KMS-11 (cell line): ENCODE results near the gene MYMX.
A peak's percentile ranks its signal among the peaks of the same experiment; 100 is the strongest.

Experiments
- H2AFZ ChIP-seq: fragments of 200-600 bp; sonication (generic); 2 replicates; pipeline ENCODE4 v1.6.1; 2016; ENCODE audit warnings: antibody characterized with exemption, mixed run types, low read depth
- H3K27ac ChIP-seq: fragments of 200-600 bp; sonication (generic); 2 replicates; pipeline ENCODE4 v1.6.1; 2016; ENCODE audit warnings: mild to moderate bottlenecking, mixed run types
- H3K27me3 ChIP-seq: fragments of 200-600 bp; sonication (generic); 2 replicates; pipeline ENCODE4 v1.6.1; 2017; ENCODE audit warnings: mild to moderate bottlenecking, low read depth, mixed run types, moderate library complexity; ENCODE audit not compliant: insufficient read depth
- H3K36me3 ChIP-seq: fragments of 200-600 bp; sonication (generic); 2 replicates; pipeline ENCODE4 v1.6.1; 2017; ENCODE audit warnings: mild to moderate bottlenecking, mixed run types; ENCODE audit not compliant: insufficient read depth
- H3K4me1 ChIP-seq: fragments of 200-600 bp; sonication (generic); 2 replicates; pipeline ENCODE4 v1.6.1; 2016; ENCODE audit warnings: mild to moderate bottlenecking, low read depth, mixed run types; ENCODE audit not compliant: poor library complexity, severe bottlenecking
- H3K4me2 ChIP-seq: fragments of 200-600 bp; sonication (generic); 2 replicates; pipeline ENCODE4 v1.7.0; 2016; ENCODE audit warnings: mild to moderate bottlenecking, mixed run types
- H3K4me3 ChIP-seq: fragments of 200-600 bp; sonication (generic); IDR thresholded peaks from 2 replicates; pipeline ENCODE4 v1.6.1; 2017; ENCODE audit warnings: low read depth, low read length, mixed read lengths; ENCODE audit not compliant: insufficient read depth
- H3K79me2 ChIP-seq: fragments of 200-600 bp; sonication (generic); 2 replicates; pipeline ENCODE4 v1.6.1; 2016; ENCODE audit warnings: low read depth, mixed run types; ENCODE audit not compliant: insufficient read depth
- H3K9ac ChIP-seq: fragments of 200-600 bp; sonication (generic); 2 replicates; pipeline ENCODE4 v1.6.1; 2016; ENCODE audit warnings: mild to moderate bottlenecking, mixed run types
- H4K20me1 ChIP-seq: fragments of 200-600 bp; sonication (generic); 2 replicates; pipeline ENCODE4 v1.6.1; 2016; ENCODE audit warnings: mild to moderate bottlenecking, mixed run types; ENCODE audit not compliant: insufficient read depth
- CTCF ChIP-seq: fragments of 200-600 bp; sonication (generic); conservative IDR thresholded peaks from 2 replicates; pipeline ENCODE4 v1.6.1; 2017; ENCODE audit warnings: low read depth, mild to moderate bottlenecking, antibody characterized with exemption, low read length, moderate library complexity, mixed read lengths

MYMX gene

GRCh38 chr6:44245912-44246662, 29.4 kb downstream of the MYMX start:
- H3K27ac ChIP-seq: peak overlapping the region; percentile 91
- no peak for TF ChIP-seq CTCF
- H3K36me3 ChIP-seq: peaks cover 35% of the 10 kb centered on the region; the same call in 1 of the 2 replicates
- peak overlapping the region; percentile 63 for H2AFZ ChIP-seq
- peaks cover 38% of the 10 kb centered on the region for H4K20me1 ChIP-seq
- H3K27me3 ChIP-seq: no peaks in the 10 kb centered on the region
- H3K79me2 ChIP-seq: peaks cover 42% of the 10 kb centered on the region
- H3K9ac ChIP-seq: peak overlapping the region; percentile 98
- peaks cover 40% of the 10 kb centered on the region for H3K4me1 ChIP-seq
- no peak overlapping the region for H3K4me3 ChIP-seq
- H3K4me2 ChIP-seq: peak overlapping the region; percentile 61

GRCh38 chr6:44246663-44247337, 30.1 kb downstream of the MYMX start, which contains the start of gene HSP90AB1:
Gene HSP90AB1 (plus strand): TSS chr6:44247101. CDS start chr6:44248630, 1,529 bp downstream.
- H3K27me3 ChIP-seq: no peaks in the 10 kb centered on the region
- peaks cover 45% of the 10 kb centered on the region for H3K4me1 ChIP-seq
- TF ChIP-seq CTCF: no peak
- peaks cover 42% of the 10 kb centered on the region; the same call in 1 of the 2 replicates for H3K36me3 ChIP-seq
- peaks cover 49% of the 10 kb centered on the region for H3K79me2 ChIP-seq
- H4K20me1 ChIP-seq: peaks cover 45% of the 10 kb centered on the region
- H3K27ac ChIP-seq: peak within 1 kb of the TSS; percentile 91
- peak within 1 kb of the TSS; percentile 98 for H3K9ac ChIP-seq
- H2AFZ ChIP-seq: peak within 1 kb of the TSS; percentile 63
- H3K4me2 ChIP-seq: peak within 1 kb of the TSS; percentile 99
- no peak within 1 kb of the TSS for H3K4me3 ChIP-seq

- Histone ChIP-seq H4K20me1 (peaks cover 51% of the 10 kb centered on the region), H3K9ac (peak overlapping the region; percentile 98), H3K27ac (peak overlapping the region; percentile 91), H3K36me3 (peaks cover 47% of the 10 kb centered on the region; the same call in 1 of the 2 replicates), H3K4me1 (peaks cover 53% of the 10 kb centered on the region), H2AFZ (no peak overlapping the region), H3K79me2 (peaks cover 56% of the 10 kb centered on the region), H3K4me2 (peak overlapping the region; percentile 99), H3K27me3 (no peaks in the 10 kb centered on the region), H3K4me3 (no peak overlapping the region)
- TF ChIP-seq CTCF: no peak
Measured at GRCh38 chr6:44247338-44248302, 30.9 kb downstream of the MYMX start.

- peaks cover 63% of the 10 kb centered on the region for H3K4me1 ChIP-seq
- H3K36me3 ChIP-seq: peaks cover 51% of the 10 kb centered on the region; the same call in 1 of the 2 replicates
- H3K4me3 ChIP-seq: no peak overlapping the region
- peaks cover 65% of the 10 kb centered on the region for H3K79me2 ChIP-seq
- H3K27ac ChIP-seq: peak overlapping the region; percentile 91
- H3K4me2 ChIP-seq: peak overlapping the region; percentile 99
- peak overlapping the region; percentile 98 for H3K9ac ChIP-seq
- no peak for TF ChIP-seq CTCF
- no peak overlapping the region for H2AFZ ChIP-seq
- no peaks in the 10 kb centered on the region for H3K27me3 ChIP-seq
- peaks cover 59% of the 10 kb centered on the region for H4K20me1 ChIP-seq
Measured at GRCh38 chr6:44248579-44248978, 31.9 kb downstream of the MYMX start.
